Liver (tissue), 9 donors: Measurements from ENCODE around the gene SPATS2. TPM values are rescaled to one million over a fixed set of nuclear protein-coding genes. Genes with fewer than 3 reads are reported as not detected.

Experiments used
- DNase-seq: peaks from one replicate; pipeline ENCODE4 v3.0.0-alpha.2; 2017; ENCODE audit warnings: low spot score
- H3K27ac ChIP-seq, 2 donors: one replicate each; pipeline ENCODE4 v1.7.0; 2013; ENCODE audit warnings: inconsistent platforms in 2 of 2, low read length in 2 of 2, control low read depth in 1 of 2, low read depth in 1 of 2, mild to moderate bottlenecking in 1 of 2
- H3K27me3 ChIP-seq, 4 donors: one replicate each; pipeline versions ENCODE4 v1.6.1 to v1.7.0; 2013; ENCODE audit warnings: low read length in 3 of 4, inconsistent platforms in 1 of 4, mild to moderate bottlenecking in 1 of 4, moderate library complexity in 1 of 4; ENCODE audit not compliant: control insufficient read depth in 4 of 4, insufficient read depth in 4 of 4
- H3K36me3 ChIP-seq, 4 donors: one replicate each; pipeline versions ENCODE4 v1.6.1 to v1.7.0; 2013; ENCODE audit warnings: low read length in 3 of 4, mild to moderate bottlenecking in 3 of 4, low read depth in 1 of 4, moderate library complexity in 1 of 4; ENCODE audit not compliant: control insufficient read depth in 4 of 4, insufficient read depth in 3 of 4
- H3K4me1 ChIP-seq, 4 donors: one replicate each; pipeline versions ENCODE4 v1.6.1 to v1.7.0; 2013; ENCODE audit warnings: low read length in 3 of 4, mild to moderate bottlenecking in 3 of 4, moderate library complexity in 1 of 4; ENCODE audit not compliant: control insufficient read depth in 4 of 4, insufficient read depth in 4 of 4
- H3K4me3 ChIP-seq, 3 donors: one replicate each; pipeline versions ENCODE4 v1.6.1 to v1.7.0; 2013; ENCODE audit warnings: low read length in 3 of 3, control low read depth in 1 of 3, low read depth in 1 of 3, mild to moderate bottlenecking in 1 of 3
- H3K9ac ChIP-seq, 2 donors: one replicate each; pipeline ENCODE4 v1.7.0; 2013; ENCODE audit warnings: low read length in 2 of 2, mild to moderate bottlenecking in 2 of 2, moderate library complexity in 2 of 2, control low read depth in 1 of 2, low read depth in 1 of 2
- H3K9me3 ChIP-seq, 4 donors: one replicate each; pipeline versions ENCODE4 v1.6.1 to v1.7.0; 2013; ENCODE audit warnings: low read length in 3 of 4; ENCODE audit not compliant: control insufficient read depth in 4 of 4
- EGR1 ChIP-seq, 2 donors: IDR thresholded peaks; 2 replicates each; pipeline ENCODE4 v1.6.1; 2016 to 2018; ENCODE audit warnings: antibody characterized with exemption in 2 of 2, low read depth in 2 of 2
- FOXA1 ChIP-seq: IDR thresholded peaks from 2 replicates; pipeline ENCODE4 v1.6.1; 2016; ENCODE audit warnings: antibody characterized with exemption
- FOXA2 ChIP-seq: IDR thresholded peaks from 2 replicates; pipeline ENCODE4 v1.6.1; 2016; ENCODE audit warnings: antibody characterized with exemption
- GABPA ChIP-seq, 2 donors: IDR thresholded peaks in 1 of 2; conservative IDR thresholded peaks in 1 of 2; 2 replicates each; pipeline ENCODE4 v1.6.1; 2016; ENCODE audit warnings: antibody characterized with exemption in 2 of 2, mild to moderate bottlenecking in 1 of 2, moderate library complexity in 1 of 2
- HNF4A ChIP-seq, 2 donors: conservative IDR thresholded peaks; 2 replicates each; pipeline ENCODE4 v1.6.1; 2016; ENCODE audit warnings: antibody characterized with exemption in 2 of 2, mild to moderate bottlenecking in 2 of 2
- HNF4G ChIP-seq: IDR thresholded peaks from 2 replicates; pipeline ENCODE4 v1.6.1; 2016; ENCODE audit warnings: antibody characterized with exemption
- JUND ChIP-seq, 2 donors: IDR thresholded peaks; 2 replicates each; pipeline ENCODE4 v1.6.1; 2016; ENCODE audit warnings: antibody characterized with exemption in 2 of 2
- NR2F2 ChIP-seq: IDR thresholded peaks from 2 replicates; pipeline ENCODE4 v1.6.1; 2016; ENCODE audit warnings: antibody characterized with exemption
- RAD21 ChIP-seq, 2 donors: IDR thresholded peaks; 2 replicates each; pipeline ENCODE4 v1.6.1; 2016; ENCODE audit warnings: antibody characterized with exemption in 2 of 2, mild to moderate bottlenecking in 2 of 2
- RXRA ChIP-seq, 2 donors: IDR thresholded peaks; 2 replicates each; pipeline ENCODE4 v1.6.1; 2017 to 2018; ENCODE audit warnings: antibody characterized with exemption in 2 of 2, mild to moderate bottlenecking in 1 of 2
- SP1 ChIP-seq: IDR thresholded peaks from 2 replicates; pipeline ENCODE4 v1.6.1; 2018; ENCODE audit warnings: antibody characterized with exemption, mild to moderate bottlenecking
- TAF1 ChIP-seq: conservative IDR thresholded peaks from 2 replicates; pipeline ENCODE4 v1.6.1; 2016; ENCODE audit warnings: antibody characterized with exemption, mild to moderate bottlenecking
- YY1 ChIP-seq: IDR thresholded peaks from 2 replicates; pipeline ENCODE4 v1.6.1; 2016; ENCODE audit warnings: antibody characterized with exemption, mild to moderate bottlenecking
- WGBS: extraction: QIAGEN DNeasy Blood & Tissue Kit; methylation state at CpG from one replicate; pipeline ENCODE4 v1.1.7; 2013; 5-methylcytosine and 5-hydroxymethylcytosine counted together
- polyA plus RNA-seq, 2 donors: library from polyadenylated mRNA; stranded (reverse) in 1 of 2; unstranded in 1 of 2; fragments of 200-250 nt in 1 of 2; fragments of >200 nt in 1 of 2; fragmentation: Nextera tagmentation in 1 of 2; extraction: Ambion mirVana in 1 of 2; gene quantifications; one replicate each; pipeline versions ENCODE4 v1.2.1 to v1.2.3, GENCODE V29; 2013 to 2015
- total RNA-seq, 2 donors: library from RNA; depleted of rRNA; stranded (reverse); fragments of >200 nt; gene quantifications; one replicate each; pipeline ENCODE4 v1.2.3, GENCODE V29; 2014
- TF ChIP-seq, protein P1 (sequence below): IDR thresholded peaks from 2 replicates; pipeline ENCODE4 v1.6.1; 2016; ENCODE audit warnings: antibody characterized with exemption
- TF ChIP-seq, protein P2 (sequence below): IDR thresholded peaks from 2 replicates; pipeline ENCODE4 v1.6.1; 2016; ENCODE audit warnings: antibody characterized with exemption
- TF ChIP-seq, protein P3 (sequence below): IDR thresholded peaks from 2 replicates; pipeline ENCODE4 v1.6.1; 2016; ENCODE audit warnings: antibody characterized with exemption, mild to moderate bottlenecking
- TF ChIP-seq, protein P4 (sequence below): IDR thresholded peaks from 2 replicates; pipeline ENCODE4 v1.6.1; 2016; ENCODE audit warnings: antibody characterized with exemption
- TF ChIP-seq, protein P5 (sequence below): fragments of 150-350 bp; IDR thresholded peaks from 2 replicates; pipeline ENCODE4 v1.5.1; 2017; ENCODE audit warnings: improper control_type of control experiment, low read depth, low read length; ENCODE audit not compliant: missing input control
- donor health status: healthy.
- donor health status: healthy.
- donor health status: healthy.
- donor health status: healthy.
- donor health status: healthy.

Gene SPATS2
- total and polyA plus RNA-seq, 4 donors, result 2.4 to 5.2 (median 4.5) TPM

DNA sequence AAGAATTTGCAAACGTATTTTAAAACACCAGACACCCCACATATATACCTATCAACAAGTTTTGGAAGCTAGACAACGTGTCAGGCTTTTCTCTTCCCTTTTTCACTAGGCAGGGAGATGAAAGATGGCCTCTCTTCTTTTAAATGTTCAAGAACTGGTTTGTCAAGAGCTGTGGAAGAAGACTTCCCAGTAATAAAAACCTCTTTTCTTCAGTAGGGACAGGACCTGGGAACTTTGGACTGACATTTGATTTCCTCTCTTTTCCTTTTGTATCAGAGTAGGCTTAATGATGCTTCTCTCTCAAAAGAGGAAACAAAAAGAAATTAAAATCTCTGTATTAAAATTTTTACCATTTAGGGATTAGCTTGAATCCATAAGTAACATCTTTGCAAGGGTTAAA lies 49.6 kb downstream of the SPATS2 start (continued):
- TF ChIP-seq, protein P1, sequence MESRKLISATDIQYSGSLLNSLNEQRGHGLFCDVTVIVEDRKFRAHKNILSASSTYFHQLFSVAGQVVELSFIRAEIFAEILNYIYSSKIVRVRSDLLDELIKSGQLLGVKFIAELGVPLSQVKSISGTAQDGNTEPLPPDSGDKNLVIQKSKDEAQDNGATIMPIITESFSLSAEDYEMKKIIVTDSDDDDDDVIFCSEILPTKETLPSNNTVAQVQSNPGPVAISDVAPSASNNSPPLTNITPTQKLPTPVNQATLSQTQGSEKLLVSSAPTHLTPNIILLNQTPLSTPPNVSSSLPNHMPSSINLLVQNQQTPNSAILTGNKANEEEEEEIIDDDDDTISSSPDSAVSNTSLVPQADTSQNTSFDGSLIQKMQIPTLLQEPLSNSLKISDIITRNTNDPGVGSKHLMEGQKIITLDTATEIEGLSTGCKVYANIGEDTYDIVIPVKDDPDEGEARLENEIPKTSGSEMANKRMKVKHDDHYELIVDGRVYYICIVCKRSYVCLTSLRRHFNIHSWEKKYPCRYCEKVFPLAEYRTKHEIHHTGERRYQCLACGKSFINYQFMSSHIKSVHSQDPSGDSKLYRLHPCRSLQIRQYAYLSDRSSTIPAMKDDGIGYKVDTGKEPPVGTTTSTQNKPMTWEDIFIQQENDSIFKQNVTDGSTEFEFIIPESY, result no peak
- TF ChIP-seq FOXA2 (no peak), HNF4A (conservative IDR thresholded peaks at IDR 0.05) (no peak)

DNA sequence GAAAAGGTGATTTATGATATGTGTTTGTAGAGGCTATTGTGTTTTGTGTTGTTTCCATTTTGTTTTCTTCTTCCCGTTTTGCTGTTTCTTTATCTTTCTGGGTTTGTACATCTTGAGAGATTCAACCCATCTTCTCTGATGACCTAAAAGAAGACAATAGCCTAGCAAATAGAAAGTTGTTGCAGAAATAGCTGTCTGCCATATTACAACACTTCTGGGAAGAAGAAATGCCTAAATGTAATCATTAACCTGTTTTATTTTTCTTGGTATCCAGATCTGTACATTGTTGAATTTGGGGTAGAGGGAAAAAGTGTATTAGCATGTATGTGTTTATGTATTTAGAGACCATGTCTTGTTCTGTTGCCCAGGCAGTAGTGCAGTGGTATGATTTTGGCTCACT lies 50.3 kb downstream of the SPATS2 start:
- WGBS, result 79% methylated on average over 1 of the region's 1 CpG
- Histone ChIP-seq H3K9me3 (no peaks in the 10 kb centered on the region), H3K27ac (no peak overlapping the region), H3K9ac (no peak overlapping the region), H3K27me3 (no peaks in the 10 kb centered on the region), H3K4me1 (no peaks in the 10 kb centered on the region), H3K4me3 (no peak overlapping the region), H3K36me3 (no peaks in the 10 kb centered on the region)
- TF ChIP-seq GABPA (IDR thresholded peaks at IDR 0.05 in 1 of 2, conservative IDR thresholded peaks at IDR 0.05 in 1 of 2) (no peak), RXRA (IDR thresholded peaks at IDR 0.05) (no peak), FOXA2 (no peak), HNF4G (no peak), HNF4A (conservative IDR thresholded peaks at IDR 0.05) (no peak), SP1 (no peak), EGR1 (IDR thresholded peaks at IDR 0.05; ENCODE audit: low read depth in 2 of 2) (no peak), YY1 (no peak), NR2F2 (no peak), JUND (IDR thresholded peaks at IDR 0.05) (no peak), TAF1 (no peak), FOXA1 (no peak), RAD21 (IDR thresholded peaks at IDR 0.05) (no peak)
- TF ChIP-seq, protein P2, sequence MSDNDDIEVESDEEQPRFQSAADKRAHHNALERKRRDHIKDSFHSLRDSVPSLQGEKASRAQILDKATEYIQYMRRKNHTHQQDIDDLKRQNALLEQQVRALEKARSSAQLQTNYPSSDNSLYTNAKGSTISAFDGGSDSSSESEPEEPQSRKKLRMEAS, result no peak
- TF ChIP-seq, protein P3, sequence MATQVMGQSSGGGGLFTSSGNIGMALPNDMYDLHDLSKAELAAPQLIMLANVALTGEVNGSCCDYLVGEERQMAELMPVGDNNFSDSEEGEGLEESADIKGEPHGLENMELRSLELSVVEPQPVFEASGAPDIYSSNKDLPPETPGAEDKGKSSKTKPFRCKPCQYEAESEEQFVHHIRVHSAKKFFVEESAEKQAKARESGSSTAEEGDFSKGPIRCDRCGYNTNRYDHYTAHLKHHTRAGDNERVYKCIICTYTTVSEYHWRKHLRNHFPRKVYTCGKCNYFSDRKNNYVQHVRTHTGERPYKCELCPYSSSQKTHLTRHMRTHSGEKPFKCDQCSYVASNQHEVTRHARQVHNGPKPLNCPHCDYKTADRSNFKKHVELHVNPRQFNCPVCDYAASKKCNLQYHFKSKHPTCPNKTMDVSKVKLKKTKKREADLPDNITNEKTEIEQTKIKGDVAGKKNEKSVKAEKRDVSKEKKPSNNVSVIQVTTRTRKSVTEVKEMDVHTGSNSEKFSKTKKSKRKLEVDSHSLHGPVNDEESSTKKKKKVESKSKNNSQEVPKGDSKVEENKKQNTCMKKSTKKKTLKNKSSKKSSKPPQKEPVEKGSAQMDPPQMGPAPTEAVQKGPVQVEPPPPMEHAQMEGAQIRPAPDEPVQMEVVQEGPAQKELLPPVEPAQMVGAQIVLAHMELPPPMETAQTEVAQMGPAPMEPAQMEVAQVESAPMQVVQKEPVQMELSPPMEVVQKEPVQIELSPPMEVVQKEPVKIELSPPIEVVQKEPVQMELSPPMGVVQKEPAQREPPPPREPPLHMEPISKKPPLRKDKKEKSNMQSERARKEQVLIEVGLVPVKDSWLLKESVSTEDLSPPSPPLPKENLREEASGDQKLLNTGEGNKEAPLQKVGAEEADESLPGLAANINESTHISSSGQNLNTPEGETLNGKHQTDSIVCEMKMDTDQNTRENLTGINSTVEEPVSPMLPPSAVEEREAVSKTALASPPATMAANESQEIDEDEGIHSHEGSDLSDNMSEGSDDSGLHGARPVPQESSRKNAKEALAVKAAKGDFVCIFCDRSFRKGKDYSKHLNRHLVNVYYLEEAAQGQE, result no peak
- TF ChIP-seq, protein P4, sequence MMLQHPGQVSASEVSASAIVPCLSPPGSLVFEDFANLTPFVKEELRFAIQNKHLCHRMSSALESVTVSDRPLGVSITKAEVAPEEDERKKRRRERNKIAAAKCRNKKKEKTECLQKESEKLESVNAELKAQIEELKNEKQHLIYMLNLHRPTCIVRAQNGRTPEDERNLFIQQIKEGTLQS, result no peak
- TF ChIP-seq, protein P5, sequence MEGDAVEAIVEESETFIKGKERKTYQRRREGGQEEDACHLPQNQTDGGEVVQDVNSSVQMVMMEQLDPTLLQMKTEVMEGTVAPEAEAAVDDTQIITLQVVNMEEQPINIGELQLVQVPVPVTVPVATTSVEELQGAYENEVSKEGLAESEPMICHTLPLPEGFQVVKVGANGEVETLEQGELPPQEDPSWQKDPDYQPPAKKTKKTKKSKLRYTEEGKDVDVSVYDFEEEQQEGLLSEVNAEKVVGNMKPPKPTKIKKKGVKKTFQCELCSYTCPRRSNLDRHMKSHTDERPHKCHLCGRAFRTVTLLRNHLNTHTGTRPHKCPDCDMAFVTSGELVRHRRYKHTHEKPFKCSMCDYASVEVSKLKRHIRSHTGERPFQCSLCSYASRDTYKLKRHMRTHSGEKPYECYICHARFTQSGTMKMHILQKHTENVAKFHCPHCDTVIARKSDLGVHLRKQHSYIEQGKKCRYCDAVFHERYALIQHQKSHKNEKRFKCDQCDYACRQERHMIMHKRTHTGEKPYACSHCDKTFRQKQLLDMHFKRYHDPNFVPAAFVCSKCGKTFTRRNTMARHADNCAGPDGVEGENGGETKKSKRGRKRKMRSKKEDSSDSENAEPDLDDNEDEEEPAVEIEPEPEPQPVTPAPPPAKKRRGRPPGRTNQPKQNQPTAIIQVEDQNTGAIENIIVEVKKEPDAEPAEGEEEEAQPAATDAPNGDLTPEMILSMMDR, result no peak
- TF ChIP-seq, protein P1, result no peak
- no peak for DNase-seq
